ENCODE data around the gene TRPM3. TPM values are rescaled to one million over a fixed set of nuclear protein-coding genes. Genes with fewer than 3 reads are reported as not detected.

The TRPM3 gene
- total RNA-seq, 2 donors from 2014 or later: 0.02 TPM; not detected in 1

- H3K36me3 Mint-ChIP-seq: peaks cover 0 to 26% of the 10 kb centered on the region in 2 donors
- H3K9me3 Mint-ChIP-seq: peaks cover 0 to 4% of the 10 kb centered on the region in 2 donors
- no peak for DNase-seq (ENCODE audit: low spot score in 2 of 2)
- no peak overlapping the region for H3K27ac Mint-ChIP-seq
- ATAC-seq: no peak
These were observed 547.1 kb downstream of the TRPM3 start for GRCh38 chr9:70574151-70574837.

GRCh38 chr9:70573308-70573707, 548.1 kb downstream of the TRPM3 start:
- no peak overlapping the region for H3K27ac Mint-ChIP-seq
- H3K9me3 Mint-ChIP-seq: peaks cover 0 to 4% of the 10 kb centered on the region in 2 donors
- ATAC-seq (no peak), DNase-seq (ENCODE audit: low spot score in 2 of 2) (no peak)
- H3K36me3 Mint-ChIP-seq: peaks cover 0 to 26% of the 10 kb centered on the region in 2 donors

- H3K9me3 Mint-ChIP-seq: no peaks in the 10 kb centered on the region
- peaks cover 0 to 16% of the 10 kb centered on the region in 2 donors for H3K36me3 Mint-ChIP-seq
- DNase-seq (ENCODE audit: low spot score in 2 of 2): no peak
- H3K27ac Mint-ChIP-seq: no peak overlapping the region
- no peak for ATAC-seq
These were observed 550.2 kb downstream of the TRPM3 start for GRCh38 chr9:70571258-70571657.

- DNase-seq (ENCODE audit: low spot score in 2 of 2) (no peak), ATAC-seq (no peak)
- Mint-ChIP-seq H3K27ac (no peak overlapping the region), H3K36me3 (peaks cover 0 to 13% of the 10 kb centered on the region in 2 donors), H3K9me3 (no peaks in the 10 kb centered on the region)
These were observed 551.6 kb downstream of the TRPM3 start for GRCh38 chr9:70569791-70570190.

GRCh38 chr9:70569070-70569772, 552.2 kb downstream of the TRPM3 start:
- Mint-ChIP-seq H3K27ac (no peak overlapping the region), H3K36me3 (peaks cover 0 to 10% of the 10 kb centered on the region in 2 donors), H3K9me3 (no peaks in the 10 kb centered on the region)
- no peak for DNase-seq (ENCODE audit: low spot score in 2 of 2)
- ATAC-seq: peak in 1 of 2 donors; percentile 43

GRCh38 chr9:70567511-70567910, 553.9 kb downstream of the TRPM3 start:
- DNase-seq (ENCODE audit: low spot score in 2 of 2): no peak
- ATAC-seq: no peak

GRCh38 chr9:70566751-70567150, 554.7 kb downstream of the TRPM3 start:
- Mint-ChIP-seq H3K36me3 (peaks cover 6 to 17% of the 10 kb centered on the region in 2 donors), H3K9me3 (peaks cover 0 to 7% of the 10 kb centered on the region in 2 donors), H3K27ac (no peak overlapping the region)
- DNase-seq (ENCODE audit: low spot score in 2 of 2) (no peak), ATAC-seq (no peak)

More at GRCh38 chr9:70567511-70567910, 553.9 kb downstream of the TRPM3 start:
- peaks cover 6 to 12% of the 10 kb centered on the region in 2 donors for H3K36me3 Mint-ChIP-seq
- peaks cover 0 to 6% of the 10 kb centered on the region in 2 donors for H3K9me3 Mint-ChIP-seq
- no peak overlapping the region for H3K27ac Mint-ChIP-seq

- Mint-ChIP-seq H3K36me3 (peaks cover 6 to 22% of the 10 kb centered on the region in 2 donors), H3K27ac (peak overlapping the region; percentile 73 to 88), H3K9me3 (peaks cover 5 to 13% of the 10 kb centered on the region in 2 donors)
- DNase-seq (ENCODE audit: low spot score in 2 of 2) (no peak), ATAC-seq (no peak)
These were observed 555.4 kb downstream of the TRPM3 start for GRCh38 chr9:70566066-70566465.

GRCh38 chr9:70564468-70565335, 556.7 kb downstream of the TRPM3 start:
- Mint-ChIP-seq H3K36me3 (peaks cover 6 to 30% of the 10 kb centered on the region in 2 donors), H3K27ac (peak overlapping the region; percentile 92 to 98), H3K9me3 (peaks cover 5 to 21% of the 10 kb centered on the region in 2 donors)
- no peak for DNase-seq (ENCODE audit: low spot score in 2 of 2)
- ATAC-seq: no peak

- Mint-ChIP-seq H3K9me3 (peaks cover 5 to 21% of the 10 kb centered on the region in 2 donors), H3K36me3 (peaks cover 6 to 31% of the 10 kb centered on the region in 2 donors), H3K27ac (peak overlapping the region; percentile 92 to 98)
- peak; percentile 41 to 69 for DNase-seq (ENCODE audit: low spot score in 2 of 2)
- ATAC-seq: peak; percentile 91 to 93
These were observed 557.8 kb downstream of the TRPM3 start for GRCh38 chr9:70563431-70564204.

GRCh38 chr9:70563010-70563409, 558.4 kb downstream of the TRPM3 start:
- Mint-ChIP-seq H3K27ac (peak overlapping the region; percentile 92 to 98), H3K9me3 (peaks cover 5 to 21% of the 10 kb centered on the region in 2 donors), H3K36me3 (peaks cover 6 to 37% of the 10 kb centered on the region in 2 donors)
- ATAC-seq: no peak
- DNase-seq (ENCODE audit: low spot score in 2 of 2): no peak

- H3K27ac Mint-ChIP-seq: peak overlapping the region in 1 of 2 donors; percentile 92
- DNase-seq (ENCODE audit: low spot score in 2 of 2) (no peak), ATAC-seq (no peak)
- peaks cover 6 to 38% of the 10 kb centered on the region in 2 donors for H3K36me3 Mint-ChIP-seq
- H3K9me3 Mint-ChIP-seq: peaks cover 5 to 25% of the 10 kb centered on the region in 2 donors
These were observed 559.5 kb downstream of the TRPM3 start for GRCh38 chr9:70561786-70562395.

- peaks cover 6 to 38% of the 10 kb centered on the region in 2 donors for H3K36me3 Mint-ChIP-seq
- H3K27ac Mint-ChIP-seq: no peak overlapping the region
- no peak for DNase-seq (ENCODE audit: low spot score in 2 of 2)
- peaks cover 5 to 25% of the 10 kb centered on the region in 2 donors for H3K9me3 Mint-ChIP-seq
- ATAC-seq: no peak
These were observed 560.3 kb downstream of the TRPM3 start for GRCh38 chr9:70561111-70561510.

- peaks cover 6 to 38% of the 10 kb centered on the region in 2 donors for H3K36me3 Mint-ChIP-seq
- ATAC-seq (no peak), DNase-seq (ENCODE audit: low spot score in 2 of 2) (no peak)
- H3K27ac Mint-ChIP-seq: no peak overlapping the region
- H3K9me3 Mint-ChIP-seq: peaks cover 5 to 29% of the 10 kb centered on the region in 2 donors
These were observed 562.3 kb downstream of the TRPM3 start for GRCh38 chr9:70559102-70559501.

- ATAC-seq (no peak), DNase-seq (ENCODE audit: low spot score in 2 of 2) (no peak)
- Mint-ChIP-seq H3K36me3 (peaks cover under 1 to 33% of the 10 kb centered on the region in 2 donors), H3K9me3 (peaks cover 5 to 26% of the 10 kb centered on the region in 2 donors), H3K27ac (no peak overlapping the region)
These were observed 563.6 kb downstream of the TRPM3 start for GRCh38 chr9:70557661-70558369.

All from activated naive CD4-positive, alpha-beta T cell treated with anti-CD3 and anti-CD28 coated beads, Interleukin-2, amount 50 U/mL, for 72 hours (primary cell).